GM23338 (cell line): ENCODE data around the gene LSM2. TPM values are rescaled to one million over a fixed set of nuclear protein-coding genes. Genes with fewer than 3 reads are reported as not detected.

Experiments used
- ATAC-seq: fragments of 200-7000 bp; cut with Tn5 transposase; 3 replicates; pipeline ENCODE4 v1.9.1; 2020
- DNase-seq: peaks from one replicate; pipeline ENCODE4 v3.0.0-alpha.2; 2015; ENCODE audit warnings: low spot score
- H2AFZ ChIP-seq: fragments of 200-600 bp; sonication (generic); 2 replicates; pipeline ENCODE4 v1.8.0; 2016; ENCODE audit warnings: antibody characterized with exemption, mild to moderate bottlenecking, moderate library complexity
- H3F3A ChIP-seq: fragments of 200-600 bp; sonication (generic); replicated peaks from 2 replicates; pipeline ENCODE4 v1.8.0; 2017; ENCODE audit warnings: antibody characterized with exemption, mixed run types, low read depth
- H3K27ac ChIP-seq: fragments of 200-600 bp; sonication (generic); 2 replicates; pipeline ENCODE4 v1.6.1; 2016; ENCODE audit warnings: low read depth
- H3K27me3 ChIP-seq: fragments of 200-600 bp; sonication (generic); 2 replicates; pipeline ENCODE4 v1.8.0; 2016; ENCODE audit warnings: mild to moderate bottlenecking, mixed run types, moderate library complexity; ENCODE audit not compliant: insufficient read depth
- H3K36me3 ChIP-seq: fragments of 200-600 bp; sonication (generic); 2 replicates; pipeline ENCODE4 v1.8.0; 2016; ENCODE audit warnings: mild to moderate bottlenecking; ENCODE audit not compliant: insufficient read depth
- H3K4me1 ChIP-seq: fragments of 200-600 bp; sonication (generic); 2 replicates; pipeline ENCODE4 v1.8.0; 2016; ENCODE audit warnings: mild to moderate bottlenecking, moderate library complexity; ENCODE audit not compliant: insufficient read depth
- H3K4me2 ChIP-seq: fragments of 200-600 bp; sonication (generic); 2 replicates; pipeline ENCODE4 v1.7.1; 2017; ENCODE audit warnings: mixed run types
- H3K4me3 ChIP-seq: fragments of 200-600 bp; sonication (generic); 2 replicates; pipeline ENCODE4 v1.6.1; 2016; ENCODE audit warnings: mixed run types
- H3K79me2 ChIP-seq: fragments of 200-600 bp; sonication (generic); replicated peaks from 2 replicates; pipeline ENCODE4 v1.8.0; 2017; ENCODE audit warnings: mild to moderate bottlenecking; ENCODE audit not compliant: insufficient read depth
- H3K9me2 ChIP-seq: fragments of 200-600 bp; sonication (generic); 2 replicates; pipeline ENCODE4 v1.8.0; 2017; ENCODE audit not compliant: insufficient read depth
- H4K20me1 ChIP-seq: fragments of 200-600 bp; sonication (generic); replicated peaks from 2 replicates; pipeline ENCODE4 v1.8.0; 2017; ENCODE audit warnings: mild to moderate bottlenecking; ENCODE audit not compliant: insufficient read depth
- H3K27ac Mint-ChIP-seq: 2 replicates; pipeline ENCODE4 v1.8.0; 2020; ENCODE audit warnings: inconsistent platforms, mild to moderate bottlenecking, moderate library complexity, mixed read lengths
- H3K27me3 Mint-ChIP-seq: 3 replicates; pipeline ENCODE4 v1.8.0; 2022; ENCODE audit warnings: low read depth, mild to moderate bottlenecking, moderate library complexity, mixed read lengths, inconsistent platforms; ENCODE audit not compliant: insufficient read depth, poor library complexity
- H3K36me3 Mint-ChIP-seq: 3 replicates; pipeline ENCODE4 v1.8.0; 2021; ENCODE audit warnings: low read depth, mild to moderate bottlenecking, inconsistent platforms, moderate library complexity, mixed read lengths
- H3K4me1 Mint-ChIP-seq: 3 replicates; pipeline ENCODE4 v1.8.0; 2020; ENCODE audit warnings: mild to moderate bottlenecking, inconsistent platforms, mixed read lengths
- H3K4me3 Mint-ChIP-seq: 3 replicates; pipeline ENCODE4 v1.8.0; 2021; ENCODE audit warnings: moderate library complexity, mild to moderate bottlenecking, inconsistent platforms, mixed read lengths
- H3K9me3 Mint-ChIP-seq: 3 replicates; pipeline ENCODE4 v1.8.0; 2020; ENCODE audit warnings: moderate library complexity, mild to moderate bottlenecking, inconsistent platforms, mixed read lengths
- CREB1 ChIP-seq: fragments of 250-450 bp; sonication (Bioruptor Pico); IDR thresholded peaks from 2 replicates; pipeline ENCODE4 v1.5.0; 2020; ENCODE audit warnings: low read depth, mild to moderate bottlenecking, moderate library complexity
- POLR2AphosphoS5 ChIP-seq: IDR thresholded peaks from 2 replicates; pipeline ENCODE4 v1.6.1; 2016; ENCODE audit warnings: antibody characterized with exemption, low read depth
- polyA plus RNA-seq: library from polyadenylated mRNA; unstranded; fragments of >200 nt; fragmentation: Nextera tagmentation; extraction: Ambion mirVana; gene quantifications from 2 replicates; pipeline ENCODE4 v1.2.1, GENCODE V29; 2016
- total RNA-seq: library from RNA; depleted of rRNA; stranded (reverse); fragments of >200 nt; shearing (Covaris generic); gene quantifications from 2 replicates; pipeline ENCODE4 v1.2.3, GENCODE V29; 2014
- TF ChIP-seq, protein P1 (sequence below): IDR thresholded peaks from 2 replicates; pipeline ENCODE4 v1.6.1; 2016; ENCODE audit warnings: antibody characterized with exemption
- TF ChIP-seq, protein P2 (sequence below), 2 experiments: fragments of 200-600 bp in 1 of 2; sonication (generic) in 1 of 2; conservative IDR thresholded peaks; 2 replicates each; pipeline versions ENCODE4 v1.5.1 to v1.6.1; 2016 to 2017; ENCODE audit warnings: antibody characterized with exemption in 2 of 2, low read depth in 2 of 2, mild to moderate bottlenecking in 2 of 2, moderate library complexity in 1 of 2
- TF ChIP-seq, protein P3 (sequence below): fragments of 250-450 bp; sonication (Bioruptor Pico); IDR thresholded peaks from 2 replicates; pipeline ENCODE4 v1.5.0; 2020; ENCODE audit warnings: mild to moderate bottlenecking, moderate library complexity

LSM2 gene
- total and polyA plus RNA-seq, 2 experiments from 2014 or later, result 106 to 140 TPM

DNA sequence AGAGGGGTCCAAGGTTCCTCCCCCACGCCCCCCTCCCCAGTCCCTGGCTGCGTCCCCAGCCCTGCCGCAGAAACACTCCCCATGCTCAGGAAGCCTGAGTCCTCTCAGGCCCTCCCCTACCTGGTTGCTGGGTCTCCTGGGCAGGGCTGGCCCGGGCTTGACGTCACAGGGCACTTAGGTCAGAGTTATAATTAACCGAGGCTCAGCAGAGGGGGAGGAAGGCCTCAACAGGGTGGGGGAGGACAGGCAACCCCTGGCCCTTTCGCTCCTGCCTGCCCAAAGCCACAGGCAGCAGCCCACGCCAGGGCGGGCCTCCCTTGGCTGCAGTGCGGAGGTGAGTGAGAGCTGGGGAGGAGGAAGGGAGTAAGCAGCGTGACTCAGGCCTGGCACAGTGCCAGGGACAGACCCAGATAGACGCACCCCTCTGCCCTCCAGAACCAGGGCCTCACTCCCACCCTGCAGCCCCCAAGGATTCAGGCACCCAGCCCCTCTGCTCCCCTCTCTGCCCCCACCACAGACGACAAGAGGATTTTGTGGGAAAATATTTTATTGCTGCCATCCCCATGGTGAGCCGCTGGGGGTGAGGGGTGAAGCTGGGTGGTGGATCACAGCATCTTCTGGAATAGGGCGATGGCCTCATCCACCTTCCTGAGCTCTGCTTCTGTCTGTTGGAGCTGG lies 29.6 kb downstream of the LSM2 start, which contains the start of gene VWA7:
TSS of gene VWA7 (minus strand) at position 340 of the 678 bp plus-strand sequence. CDS start 549 bp downstream, outside the sequence.
- DNase-seq, result peak; percentile 39
- H3K9me3 Mint-ChIP-seq, result no peaks in the 10 kb centered on the region

More for the DNA sequence above, 29.6 kb downstream of the LSM2 start, which contains the start of gene VWA7:
- no peaks in the 10 kb centered on the region for H3K9me2 ChIP-seq
- peaks cover 4% of the 10 kb centered on the region; the same call in 1 of the 2 replicates for H3F3A ChIP-seq
- H3K4me1 ChIP-seq, result no peaks in the 10 kb centered on the region
- no peak within 1 kb of the TSS for H2AFZ ChIP-seq
- H3K27me3 ChIP-seq, result no peaks in the 10 kb centered on the region
- H3K27ac Mint-ChIP-seq, result peak within 1 kb of the TSS; percentile 45; the same call in 1 of the 2 replicates
- no peaks in the 10 kb centered on the region for H3K79me2 ChIP-seq
- peaks cover 23% of the 10 kb centered on the region for H3K36me3 Mint-ChIP-seq
- TF ChIP-seq, protein P1, sequence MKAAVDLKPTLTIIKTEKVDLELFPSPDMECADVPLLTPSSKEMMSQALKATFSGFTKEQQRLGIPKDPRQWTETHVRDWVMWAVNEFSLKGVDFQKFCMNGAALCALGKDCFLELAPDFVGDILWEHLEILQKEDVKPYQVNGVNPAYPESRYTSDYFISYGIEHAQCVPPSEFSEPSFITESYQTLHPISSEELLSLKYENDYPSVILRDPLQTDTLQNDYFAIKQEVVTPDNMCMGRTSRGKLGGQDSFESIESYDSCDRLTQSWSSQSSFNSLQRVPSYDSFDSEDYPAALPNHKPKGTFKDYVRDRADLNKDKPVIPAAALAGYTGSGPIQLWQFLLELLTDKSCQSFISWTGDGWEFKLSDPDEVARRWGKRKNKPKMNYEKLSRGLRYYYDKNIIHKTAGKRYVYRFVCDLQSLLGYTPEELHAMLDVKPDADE, result no peak
- TF ChIP-seq POLR2AphosphoS5 (peak; percentile 48), CREB1 (CRISPR knock-in tag) (peak; percentile 54; the same call in 1 of the 2 replicates)
- TF ChIP-seq, protein P2, sequence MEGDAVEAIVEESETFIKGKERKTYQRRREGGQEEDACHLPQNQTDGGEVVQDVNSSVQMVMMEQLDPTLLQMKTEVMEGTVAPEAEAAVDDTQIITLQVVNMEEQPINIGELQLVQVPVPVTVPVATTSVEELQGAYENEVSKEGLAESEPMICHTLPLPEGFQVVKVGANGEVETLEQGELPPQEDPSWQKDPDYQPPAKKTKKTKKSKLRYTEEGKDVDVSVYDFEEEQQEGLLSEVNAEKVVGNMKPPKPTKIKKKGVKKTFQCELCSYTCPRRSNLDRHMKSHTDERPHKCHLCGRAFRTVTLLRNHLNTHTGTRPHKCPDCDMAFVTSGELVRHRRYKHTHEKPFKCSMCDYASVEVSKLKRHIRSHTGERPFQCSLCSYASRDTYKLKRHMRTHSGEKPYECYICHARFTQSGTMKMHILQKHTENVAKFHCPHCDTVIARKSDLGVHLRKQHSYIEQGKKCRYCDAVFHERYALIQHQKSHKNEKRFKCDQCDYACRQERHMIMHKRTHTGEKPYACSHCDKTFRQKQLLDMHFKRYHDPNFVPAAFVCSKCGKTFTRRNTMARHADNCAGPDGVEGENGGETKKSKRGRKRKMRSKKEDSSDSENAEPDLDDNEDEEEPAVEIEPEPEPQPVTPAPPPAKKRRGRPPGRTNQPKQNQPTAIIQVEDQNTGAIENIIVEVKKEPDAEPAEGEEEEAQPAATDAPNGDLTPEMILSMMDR (conservative IDR thresholded peaks at IDR 0.05; ENCODE audit: low read depth in 2 of 2), result no peak
- TF ChIP-seq, protein P3, sequence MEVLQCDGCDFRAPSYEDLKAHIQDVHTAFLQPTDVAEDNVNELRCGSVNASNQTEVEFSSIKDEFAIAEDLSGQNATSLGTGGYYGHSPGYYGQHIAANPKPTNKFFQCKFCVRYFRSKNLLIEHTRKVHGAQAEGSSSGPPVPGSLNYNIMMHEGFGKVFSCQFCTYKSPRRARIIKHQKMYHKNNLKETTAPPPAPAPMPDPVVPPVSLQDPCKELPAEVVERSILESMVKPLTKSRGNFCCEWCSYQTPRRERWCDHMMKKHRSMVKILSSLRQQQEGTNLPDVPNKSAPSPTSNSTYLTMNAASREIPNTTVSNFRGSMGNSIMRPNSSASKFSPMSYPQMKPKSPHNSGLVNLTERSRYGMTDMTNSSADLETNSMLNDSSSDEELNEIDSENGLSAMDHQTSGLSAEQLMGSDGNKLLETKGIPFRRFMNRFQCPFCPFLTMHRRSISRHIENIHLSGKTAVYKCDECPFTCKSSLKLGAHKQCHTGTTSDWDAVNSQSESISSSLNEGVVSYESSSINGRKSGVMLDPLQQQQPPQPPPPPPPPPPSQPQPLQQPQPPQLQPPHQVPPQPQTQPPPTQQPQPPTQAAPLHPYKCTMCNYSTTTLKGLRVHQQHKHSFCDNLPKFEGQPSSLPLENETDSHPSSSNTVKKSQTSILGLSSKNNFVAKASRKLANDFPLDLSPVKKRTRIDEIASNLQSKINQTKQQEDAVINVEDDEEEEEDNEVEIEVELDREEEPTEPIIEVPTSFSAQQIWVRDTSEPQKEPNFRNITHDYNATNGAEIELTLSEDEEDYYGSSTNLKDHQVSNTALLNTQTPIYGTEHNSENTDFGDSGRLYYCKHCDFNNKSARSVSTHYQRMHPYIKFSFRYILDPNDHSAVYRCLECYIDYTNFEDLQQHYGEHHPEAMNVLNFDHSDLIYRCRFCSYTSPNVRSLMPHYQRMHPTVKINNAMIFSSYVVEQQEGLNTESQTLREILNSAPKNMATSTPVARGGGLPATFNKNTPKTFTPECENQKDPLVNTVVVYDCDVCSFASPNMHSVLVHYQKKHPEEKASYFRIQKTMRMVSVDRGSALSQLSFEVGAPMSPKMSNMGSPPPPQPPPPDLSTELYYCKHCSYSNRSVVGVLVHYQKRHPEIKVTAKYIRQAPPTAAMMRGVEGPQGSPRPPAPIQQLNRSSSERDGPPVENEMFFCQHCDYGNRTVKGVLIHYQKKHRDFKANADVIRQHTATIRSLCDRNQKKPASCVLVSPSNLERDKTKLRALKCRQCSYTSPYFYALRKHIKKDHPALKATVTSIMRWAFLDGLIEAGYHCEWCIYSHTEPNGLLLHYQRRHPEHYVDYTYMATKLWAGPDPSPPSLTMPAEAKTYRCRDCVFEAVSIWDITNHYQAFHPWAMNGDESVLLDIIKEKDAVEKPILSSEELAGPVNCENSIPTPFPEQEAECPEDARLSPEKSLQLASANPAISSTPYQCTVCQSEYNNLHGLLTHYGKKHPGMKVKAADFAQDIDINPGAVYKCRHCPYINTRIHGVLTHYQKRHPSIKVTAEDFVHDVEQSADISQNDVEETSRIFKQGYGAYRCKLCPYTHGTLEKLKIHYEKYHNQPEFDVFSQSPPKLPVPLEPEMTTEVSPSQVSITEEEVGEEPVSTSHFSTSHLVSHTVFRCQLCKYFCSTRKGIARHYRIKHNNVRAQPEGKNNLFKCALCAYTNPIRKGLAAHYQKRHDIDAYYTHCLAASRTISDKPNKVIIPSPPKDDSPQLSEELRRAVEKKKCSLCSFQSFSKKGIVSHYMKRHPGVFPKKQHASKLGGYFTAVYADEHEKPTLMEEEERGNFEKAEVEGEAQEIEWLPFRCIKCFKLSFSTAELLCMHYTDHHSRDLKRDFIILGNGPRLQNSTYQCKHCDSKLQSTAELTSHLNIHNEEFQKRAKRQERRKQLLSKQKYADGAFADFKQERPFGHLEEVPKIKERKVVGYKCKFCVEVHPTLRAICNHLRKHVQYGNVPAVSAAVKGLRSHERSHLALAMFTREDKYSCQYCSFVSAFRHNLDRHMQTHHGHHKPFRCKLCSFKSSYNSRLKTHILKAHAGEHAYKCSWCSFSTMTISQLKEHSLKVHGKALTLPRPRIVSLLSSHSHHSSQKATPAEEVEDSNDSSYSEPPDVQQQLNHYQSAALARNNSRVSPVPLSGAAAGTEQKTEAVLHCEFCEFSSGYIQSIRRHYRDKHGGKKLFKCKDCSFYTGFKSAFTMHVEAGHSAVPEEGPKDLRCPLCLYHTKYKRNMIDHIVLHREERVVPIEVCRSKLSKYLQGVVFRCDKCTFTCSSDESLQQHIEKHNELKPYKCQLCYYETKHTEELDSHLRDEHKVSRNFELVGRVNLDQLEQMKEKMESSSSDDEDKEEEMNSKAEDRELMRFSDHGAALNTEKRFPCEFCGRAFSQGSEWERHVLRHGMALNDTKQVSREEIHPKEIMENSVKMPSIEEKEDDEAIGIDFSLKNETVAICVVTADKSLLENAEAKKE, result no peak
- 0 out of 2 replicates have a peak within 1 kb of the TSS, but pooled peaks have one; percentile 20 for H3K4me2 ChIP-seq
- no peak within 1 kb of the TSS for H3K4me3 ChIP-seq
- ATAC-seq, result peak; percentile 38
- peak within 1 kb of the TSS; percentile 72; the same call in 1 of the 2 replicates for H3K27ac ChIP-seq
- H3K4me1 Mint-ChIP-seq, result no peaks in the 10 kb centered on the region
- peaks cover 23% of the 10 kb centered on the region for H3K27me3 Mint-ChIP-seq
- H3K36me3 ChIP-seq, result no peaks in the 10 kb centered on the region
- no peaks in the 10 kb centered on the region; the same call in 1 of the 2 replicates for H4K20me1 ChIP-seq
- H3K4me3 Mint-ChIP-seq, result no peak within 1 kb of the TSS
